Endothelial cell of umbilical vein (primary cell): ENCODE results near the gene LPAR5. TPM values are rescaled to one million over a fixed set of nuclear protein-coding genes. Genes with fewer than 3 reads are reported as not detected.

ENCODE experiments used
- BruUV-seq: library from RNA; stranded (reverse); fragments of 400-500 nt; replicated peaks from 2 replicates; lab custom pipeline; 2021; lab: Mats Ljungman, UMichigan
- CTCF ChIA-PET: fragments of 300-600, 350-600 bp; sonication (Branson Sonifier 250); formaldehyde crosslinking; loops from one replicate; lab custom pipeline; 2021; ENCODE audit warnings: antibody characterized with exemption, inconsistent platforms; lab: Charles Lee
- POLR2A ChIA-PET: fragments of 300-600, 350-600 bp; sonication (Branson Sonifier 250); formaldehyde crosslinking; loops from one replicate; lab custom pipeline; 2021; ENCODE audit warnings: antibody characterized with exemption, inconsistent platforms; lab: Charles Lee
- DNase-seq: peaks from one replicate; pipeline ENCODE4 v3.0.0-alpha.2; 2011; ENCODE audit warnings: low read depth, low spot score
- FAIRE-seq: peaks from 2 replicates; lab custom pipeline; 2011; peaks lifted over from hg19 to GRCh38; lab: Jason Lieb, UNC
- H2AFZ ChIP-seq: 2 replicates; pipeline ENCODE4 v1.6.0; 2012; ENCODE audit warnings: low read depth, low read length, control low read depth, inconsistent platforms
- H3K27ac ChIP-seq: 2 replicates; pipeline ENCODE4 v1.5.1; 2011; ENCODE audit warnings: low read depth, mild to moderate bottlenecking, control low read depth, low read length, moderate library complexity; ENCODE audit not compliant: insufficient read depth
- H3K27me3 ChIP-seq, 2 experiments: 2 replicates each; pipeline versions ENCODE4 v1.6.0 to v1.6.1; 2011; ENCODE audit warnings: low read length in 2 of 2, mixed read lengths in 1 of 2; ENCODE audit not compliant: control insufficient read depth in 2 of 2, insufficient read depth in 2 of 2
- H3K36me3 ChIP-seq, 2 experiments: 2 replicates in 1 of 2; 3 replicates in 1 of 2; pipeline ENCODE4 v1.5.1; 2011; ENCODE audit warnings: low read length in 2 of 2, mild to moderate bottlenecking in 1 of 2, moderate library complexity in 1 of 2; ENCODE audit not compliant: control insufficient read depth in 2 of 2, insufficient read depth in 2 of 2; ENCODE audit errors: extremely low read depth in 1 of 2
- H3K4me1 ChIP-seq: 3 replicates; pipeline ENCODE4 v1.5.1; 2011; ENCODE audit warnings: mild to moderate bottlenecking, low read length; ENCODE audit not compliant: control insufficient read depth, insufficient read depth; ENCODE audit errors: extremely low read depth
- H3K4me2 ChIP-seq: 2 replicates; pipeline ENCODE4 v1.6.1; 2011; ENCODE audit warnings: low read length, control low read depth, mixed read lengths; ENCODE audit not compliant: insufficient read depth
- H3K4me3 ChIP-seq, 3 experiments: fragments of 200-600 bp in 1 of 3; sonication (generic), shearing (Covaris generic) in 1 of 3; replicated peaks in 1 of 3; 2 replicates each; pipeline ENCODE4 v1.5.1; 2011 to 2016; ENCODE audit warnings: control low read depth in 3 of 3, low read length in 3 of 3, mild to moderate bottlenecking in 2 of 3, inconsistent platforms in 1 of 3, low read depth in 1 of 3, moderate library complexity in 1 of 3; ENCODE audit not compliant: insufficient read depth in 1 of 3
- H3K79me2 ChIP-seq: 2 replicates; pipeline ENCODE4 v1.6.0; 2012; ENCODE audit warnings: low read length, inconsistent platforms; ENCODE audit not compliant: control insufficient read depth, insufficient read depth
- H3K9ac ChIP-seq: replicated peaks from 2 replicates; pipeline ENCODE3; 2011; ENCODE audit warnings: low read length, control low read depth; ENCODE audit not compliant: insufficient read depth; ENCODE audit errors: extremely low read depth
- H3K9me1 ChIP-seq: replicated peaks from 3 replicates; pipeline ENCODE4 v1.6.0; 2011; ENCODE audit warnings: mild to moderate bottlenecking, low read length; ENCODE audit not compliant: control insufficient read depth, insufficient read depth; ENCODE audit errors: extremely low read depth
- H3K9me3 ChIP-seq: replicated peaks from 2 replicates; pipeline ENCODE4 v1.5.1; 2012; ENCODE audit warnings: low read length, inconsistent platforms; ENCODE audit not compliant: control insufficient read depth, insufficient read depth
- H4K20me1 ChIP-seq: replicated peaks from 2 replicates; pipeline ENCODE3; 2011; ENCODE audit warnings: mild to moderate bottlenecking, low read length; ENCODE audit not compliant: control insufficient read depth, insufficient read depth; ENCODE audit errors: extremely low read depth
- EZH2 ChIP-seq: IDR thresholded peaks from 2 replicates; pipeline ENCODE4 v1.6.1; 2012; ENCODE audit warnings: borderline replicate concordance, low read depth, mild to moderate bottlenecking, moderate library complexity, low read length, inconsistent platforms; ENCODE audit not compliant: severe bottlenecking
- FOS ChIP-seq: IDR thresholded peaks from 2 replicates; pipeline ENCODE4 v1.6.1; 2011; ENCODE audit warnings: mild to moderate bottlenecking, low read length, moderate library complexity, borderline replicate concordance; ENCODE audit not compliant: insufficient read depth
- GATA2 ChIP-seq: IDR thresholded peaks from 2 replicates; pipeline ENCODE4 v1.7.0; 2011; ENCODE audit warnings: low read depth, mild to moderate bottlenecking, moderate library complexity, mixed read lengths, low read length; ENCODE audit not compliant: insufficient read length, insufficient read depth
- JUN ChIP-seq: IDR thresholded peaks from 2 replicates; pipeline ENCODE4 v1.6.1; 2011; ENCODE audit warnings: borderline replicate concordance, low read depth; ENCODE audit not compliant: insufficient read length, insufficient read depth
- MYC ChIP-seq: IDR thresholded peaks from one replicate; pipeline ENCODE4 v1.6.1; 2011; ENCODE audit warnings: mild to moderate bottlenecking, low read depth, low read length
- POLR2A ChIP-seq: IDR thresholded peaks from 2 replicates; pipeline ENCODE4 v1.6.1; 2012; ENCODE audit warnings: low read depth, mild to moderate bottlenecking, control low read depth, low read length
- POLR2AphosphoS5 ChIP-seq: IDR thresholded peaks from 2 replicates; pipeline ENCODE4 v1.6.1; 2012; ENCODE audit warnings: low read depth, mild to moderate bottlenecking, control low read depth, low read length, moderate library complexity; ENCODE audit not compliant: insufficient read depth
- dilution Hi-C: fragments of 300-500 bp; cut with MboI; formaldehyde crosslinking; loops from one replicate; pipeline ENCODE4 v1.15.0; 2019; ENCODE audit warnings: low sequenced_read_pairs; ENCODE audit not compliant: extremely low pct_ligation_motif_present
- intact Hi-C: fragments of 100-400 bp; cut with micrococcal nuclease; formaldehyde crosslinking; loops from one replicate; pipeline ENCODE4 v1.10.0; 2022
- polyA plus RNA-seq, 4 experiments: library from polyadenylated mRNA; depleted of rRNA in 3 of 4; stranded (reverse) in 3 of 4; unstranded in 1 of 4; fragments of >200 nt; gene quantifications; 2 replicates each; pipeline versions ENCODE4 v1.2.1 to v1.2.3, GENCODE V29; 2011 to 2012; ENCODE audit warnings: missing spikeins in 1 of 4
- total RNA-seq: library from RNA; stranded (reverse); gene quantifications from 2 replicates; pipeline ENCODE4 v1.2.3, GENCODE V29; 2021
- TF ChIP-seq, protein P1 (sequence below): IDR thresholded peaks from 2 replicates; pipeline ENCODE4 v1.6.1; 2011; ENCODE audit not compliant: insufficient read depth, insufficient read length
- TF ChIP-seq, protein P2 (sequence below), 2 donors: IDR thresholded peaks; 1 replicate in 1 of 2; 2 replicates in 1 of 2; pipeline ENCODE4 v1.5.1; 2011; ENCODE audit warnings: low read length in 2 of 2, mild to moderate bottlenecking in 2 of 2, moderate library complexity in 2 of 2, control low read depth in 1 of 2, inconsistent platforms in 1 of 2, low read depth in 1 of 2; ENCODE audit not compliant: insufficient read depth in 1 of 2; ENCODE audit errors: extremely low read depth in 1 of 2

Gene LPAR5
- total and polyA plus RNA-seq, 2 donors (not counting 3 experiments of a cell fraction or from before 2014, with no cell fraction given) = 0.23 TPM; not detected in 1

DNA sequence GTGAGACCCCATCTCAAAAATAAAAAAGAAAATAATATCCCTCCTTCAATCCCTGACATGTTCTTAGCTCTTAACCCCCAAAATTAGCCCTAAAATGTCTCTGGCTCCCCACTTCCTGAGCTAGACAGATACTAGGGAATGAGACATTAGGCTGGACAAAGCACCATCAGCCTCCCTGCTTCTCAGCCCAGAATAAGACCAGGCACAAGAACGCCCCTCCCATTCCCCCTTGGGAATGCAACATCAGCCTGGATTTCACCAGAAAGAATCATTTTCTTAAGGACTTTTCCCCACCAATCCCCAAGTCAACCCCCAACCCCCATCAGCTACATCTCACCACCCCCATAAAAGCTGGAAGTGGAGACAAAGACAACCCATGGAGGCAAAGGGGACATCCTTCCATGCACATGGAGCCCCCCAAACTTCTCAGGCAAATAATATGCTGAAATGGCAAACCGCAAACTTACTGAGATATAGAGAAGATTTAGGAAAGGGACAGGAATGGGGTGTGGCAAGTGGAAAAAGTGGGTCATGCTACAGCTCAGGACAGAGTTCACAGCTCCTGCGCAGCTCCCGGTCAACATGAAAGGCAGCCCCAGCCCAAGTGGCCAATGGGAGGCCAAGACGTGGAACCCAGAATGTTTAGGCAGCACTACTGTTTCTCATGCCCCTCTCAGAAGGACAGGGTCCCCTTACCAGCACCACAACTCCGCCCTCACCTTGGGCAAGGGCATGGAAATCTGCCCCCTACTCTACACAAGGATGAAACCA is 31.3 kb downstream of the LPAR5 start:
- H4K20me1 ChIP-seq = no peaks in the 10 kb centered on the region
- intact Hi-C loops = no loop called here

More for the DNA sequence above, 31.3 kb downstream of the LPAR5 start:
- H3K9ac ChIP-seq = no peak overlapping the region
- H3K36me3 ChIP-seq = peaks cover 25 to 30% of the 10 kb centered on the region in 2 experiments
- TSS peak; percentile 15 for BruUV-seq
- ChIA-PET POLR2A (no interaction called here), CTCF (interaction anchor here (0.6 to 1.8 kb wide), 5 partner anchors 9 to 162 kb away, joined by 3 to 6 read pairs (median 4); no protein-coding TSS in a partner anchor)
- no peaks in the 10 kb centered on the region for H3K27me3 ChIP-seq
- DNase-seq = no peak
- TF ChIP-seq POLR2A (no peak), POLR2AphosphoS5 (no peak), JUN (no peak), EZH2 (no peak), FOS (no peak), GATA2 (no peak), MYC (no peak)
- TF ChIP-seq, protein P1, sequence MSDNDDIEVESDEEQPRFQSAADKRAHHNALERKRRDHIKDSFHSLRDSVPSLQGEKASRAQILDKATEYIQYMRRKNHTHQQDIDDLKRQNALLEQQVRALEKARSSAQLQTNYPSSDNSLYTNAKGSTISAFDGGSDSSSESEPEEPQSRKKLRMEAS = no peak
- TF ChIP-seq, protein P2, sequence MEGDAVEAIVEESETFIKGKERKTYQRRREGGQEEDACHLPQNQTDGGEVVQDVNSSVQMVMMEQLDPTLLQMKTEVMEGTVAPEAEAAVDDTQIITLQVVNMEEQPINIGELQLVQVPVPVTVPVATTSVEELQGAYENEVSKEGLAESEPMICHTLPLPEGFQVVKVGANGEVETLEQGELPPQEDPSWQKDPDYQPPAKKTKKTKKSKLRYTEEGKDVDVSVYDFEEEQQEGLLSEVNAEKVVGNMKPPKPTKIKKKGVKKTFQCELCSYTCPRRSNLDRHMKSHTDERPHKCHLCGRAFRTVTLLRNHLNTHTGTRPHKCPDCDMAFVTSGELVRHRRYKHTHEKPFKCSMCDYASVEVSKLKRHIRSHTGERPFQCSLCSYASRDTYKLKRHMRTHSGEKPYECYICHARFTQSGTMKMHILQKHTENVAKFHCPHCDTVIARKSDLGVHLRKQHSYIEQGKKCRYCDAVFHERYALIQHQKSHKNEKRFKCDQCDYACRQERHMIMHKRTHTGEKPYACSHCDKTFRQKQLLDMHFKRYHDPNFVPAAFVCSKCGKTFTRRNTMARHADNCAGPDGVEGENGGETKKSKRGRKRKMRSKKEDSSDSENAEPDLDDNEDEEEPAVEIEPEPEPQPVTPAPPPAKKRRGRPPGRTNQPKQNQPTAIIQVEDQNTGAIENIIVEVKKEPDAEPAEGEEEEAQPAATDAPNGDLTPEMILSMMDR (IDR thresholded peaks at IDR 0.05; ENCODE audit: extremely low read depth in 1 of 2, insufficient read depth in 1 of 2, low read depth in 1 of 2, low read length in 2 of 2) = no peak
- H3K9me3 ChIP-seq = no peaks in the 10 kb centered on the region
- peaks cover 30% of the 10 kb centered on the region for H3K4me1 ChIP-seq
- H3K9me1 ChIP-seq = no peaks in the 10 kb centered on the region
- peaks cover 50% of the 10 kb centered on the region for H3K79me2 ChIP-seq
- dilution Hi-C loops = no loop called here
- H3K4me2 ChIP-seq = peak overlapping the region; percentile 91
- FAIRE-seq = peak; percentile 18
- no peak overlapping the region for H3K27ac ChIP-seq
- H3K4me3 ChIP-seq = peak overlapping the region in 2 of 3 experiments; percentile 1 to 87
- no peak overlapping the region for H2AFZ ChIP-seq
